ENCODE results near the gene CCDC85C.
A peak's percentile ranks its signal among the peaks of the same experiment; 100 is the strongest.

The CCDC85C gene

DNA sequence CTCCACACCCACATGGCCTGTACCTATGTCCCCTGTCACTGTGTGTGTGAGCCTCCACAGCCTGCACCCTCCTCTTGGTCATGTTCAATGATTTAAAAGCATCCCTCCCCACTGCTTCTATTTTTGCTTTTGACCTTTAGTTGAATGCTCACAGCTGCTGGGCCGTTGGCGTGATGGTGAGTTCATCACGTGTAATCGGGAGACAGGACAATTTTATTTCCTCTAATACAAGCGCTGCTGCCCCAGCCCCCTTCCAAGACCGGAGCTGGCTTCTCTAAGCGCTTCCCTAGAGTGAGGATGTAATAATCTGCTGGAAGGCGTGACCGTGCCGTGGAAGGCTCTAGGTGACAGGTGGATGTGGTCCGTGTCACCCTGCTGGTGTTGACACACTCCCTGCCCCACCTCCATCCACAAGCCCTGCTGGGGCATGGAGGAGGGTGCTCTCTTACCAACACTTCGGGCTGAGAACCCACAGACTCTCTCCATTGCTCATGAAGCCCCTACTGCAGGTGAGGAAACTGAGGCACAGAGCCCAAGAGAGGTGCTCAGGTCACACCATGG, 25.4 kb downstream of the CCDC85C start:
- no peaks in the 10 kb centered on the region for H3K27me3 ChIP-seq (ENCODE audit: control insufficient read depth, insufficient read depth, low read length)
- H3K36me3 ChIP-seq (ENCODE audit: control insufficient read depth, insufficient read depth, low read length) = no peaks in the 10 kb centered on the region
- peak overlapping the region; percentile 25 for H3K4me3 ChIP-seq (ENCODE audit: low read length)
- peak overlapping the region; percentile 78 for H3K9ac ChIP-seq (ENCODE audit: low read length)
- peaks cover 75% of the 10 kb centered on the region for H3K4me1 ChIP-seq (ENCODE audit: control insufficient read depth, insufficient read depth, low read length)
- H3K9me3 ChIP-seq (ENCODE audit: control insufficient read depth, low read length) = no peaks in the 10 kb centered on the region

DNA sequence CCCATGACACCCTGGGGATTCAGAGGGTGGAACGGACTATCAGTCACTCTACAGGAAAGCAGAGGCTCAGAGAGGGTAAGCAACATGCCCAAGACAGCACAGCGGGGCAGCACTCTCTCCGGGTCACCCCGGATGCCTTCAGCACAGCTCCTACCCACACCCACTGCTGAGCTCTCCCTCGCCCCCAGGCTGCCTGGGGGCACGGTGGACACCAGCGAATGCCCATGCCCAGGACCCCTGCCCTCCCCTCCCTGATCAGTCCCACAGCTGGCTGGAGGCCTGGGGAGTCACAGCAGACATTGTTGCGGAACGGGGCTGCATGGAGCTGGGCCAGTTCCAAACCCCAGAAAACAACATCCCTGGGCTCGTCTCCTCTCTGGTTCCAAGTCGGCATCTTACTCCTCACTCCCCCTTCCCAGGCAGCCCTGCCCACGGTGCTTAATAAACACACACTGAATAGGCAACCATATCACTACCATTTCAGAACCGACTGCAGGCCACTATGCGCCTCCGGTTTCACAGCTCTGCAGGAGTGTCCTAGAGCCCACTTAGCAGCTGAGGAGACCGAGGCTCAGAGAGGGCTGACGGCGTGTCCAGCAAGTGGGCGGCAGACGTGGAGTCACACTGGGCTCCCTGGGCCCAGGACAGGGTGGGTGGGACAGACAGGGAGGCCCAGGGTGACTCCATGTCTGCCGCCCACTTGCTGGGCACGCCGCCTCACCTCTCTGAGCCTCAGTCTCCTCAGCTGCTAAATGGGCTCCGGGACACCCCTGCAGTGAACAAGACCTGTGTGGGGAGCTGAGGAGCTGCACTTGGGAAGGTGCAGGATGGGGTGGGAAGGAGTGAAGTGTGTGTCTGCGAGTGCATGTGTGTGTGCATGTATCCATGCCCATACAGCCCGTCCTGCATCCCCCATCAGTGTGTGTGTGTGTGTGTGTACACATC, 27.0 kb downstream of the CCDC85C start:
- no peaks in the 10 kb centered on the region for H3K27me3 ChIP-seq (ENCODE audit: control insufficient read depth, insufficient read depth, low read length)
- peak overlapping the region; percentile 30 for H3K9ac ChIP-seq (ENCODE audit: low read length)
- no peaks in the 10 kb centered on the region for H3K9me3 ChIP-seq (ENCODE audit: control insufficient read depth, low read length)
- peaks cover 90% of the 10 kb centered on the region for H3K4me1 ChIP-seq (ENCODE audit: control insufficient read depth, insufficient read depth, low read length)
- no peak overlapping the region for H3K4me3 ChIP-seq (ENCODE audit: low read length)
- H3K36me3 ChIP-seq (ENCODE audit: control insufficient read depth, insufficient read depth, low read length) = no peaks in the 10 kb centered on the region

DNA sequence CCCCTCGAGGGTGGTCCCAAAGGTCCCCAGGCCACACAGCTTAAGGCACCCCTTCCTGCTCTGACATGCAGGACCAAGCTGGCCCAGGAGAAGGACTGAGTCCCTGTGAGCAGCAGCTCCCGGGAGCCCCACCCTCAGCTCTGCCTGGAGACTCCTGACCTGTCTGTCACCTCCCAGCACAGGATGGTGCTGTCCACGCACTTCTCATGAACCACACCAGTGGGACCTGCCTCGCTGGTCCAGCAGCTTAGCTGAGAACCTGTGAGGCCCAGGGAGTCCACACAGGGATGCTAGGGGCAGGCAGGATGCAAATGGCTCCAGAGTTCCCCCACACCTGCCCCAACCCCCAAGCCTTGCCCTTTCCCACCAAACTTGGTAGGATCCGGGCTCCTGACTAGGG, 27.7 kb downstream of the CCDC85C start:
- Histone ChIP-seq H3K27me3 (ENCODE audit: control insufficient read depth, insufficient read depth, low read length) (no peaks in the 10 kb centered on the region), H3K36me3 (ENCODE audit: control insufficient read depth, insufficient read depth, low read length) (no peaks in the 10 kb centered on the region), H3K9me3 (ENCODE audit: control insufficient read depth, low read length) (no peaks in the 10 kb centered on the region), H3K4me3 (ENCODE audit: low read length) (no peak overlapping the region), H3K4me1 (ENCODE audit: control insufficient read depth, insufficient read depth, low read length) (peaks cover 96% of the 10 kb centered on the region), H3K9ac (ENCODE audit: low read length) (peak overlapping the region; percentile 30)

DNA sequence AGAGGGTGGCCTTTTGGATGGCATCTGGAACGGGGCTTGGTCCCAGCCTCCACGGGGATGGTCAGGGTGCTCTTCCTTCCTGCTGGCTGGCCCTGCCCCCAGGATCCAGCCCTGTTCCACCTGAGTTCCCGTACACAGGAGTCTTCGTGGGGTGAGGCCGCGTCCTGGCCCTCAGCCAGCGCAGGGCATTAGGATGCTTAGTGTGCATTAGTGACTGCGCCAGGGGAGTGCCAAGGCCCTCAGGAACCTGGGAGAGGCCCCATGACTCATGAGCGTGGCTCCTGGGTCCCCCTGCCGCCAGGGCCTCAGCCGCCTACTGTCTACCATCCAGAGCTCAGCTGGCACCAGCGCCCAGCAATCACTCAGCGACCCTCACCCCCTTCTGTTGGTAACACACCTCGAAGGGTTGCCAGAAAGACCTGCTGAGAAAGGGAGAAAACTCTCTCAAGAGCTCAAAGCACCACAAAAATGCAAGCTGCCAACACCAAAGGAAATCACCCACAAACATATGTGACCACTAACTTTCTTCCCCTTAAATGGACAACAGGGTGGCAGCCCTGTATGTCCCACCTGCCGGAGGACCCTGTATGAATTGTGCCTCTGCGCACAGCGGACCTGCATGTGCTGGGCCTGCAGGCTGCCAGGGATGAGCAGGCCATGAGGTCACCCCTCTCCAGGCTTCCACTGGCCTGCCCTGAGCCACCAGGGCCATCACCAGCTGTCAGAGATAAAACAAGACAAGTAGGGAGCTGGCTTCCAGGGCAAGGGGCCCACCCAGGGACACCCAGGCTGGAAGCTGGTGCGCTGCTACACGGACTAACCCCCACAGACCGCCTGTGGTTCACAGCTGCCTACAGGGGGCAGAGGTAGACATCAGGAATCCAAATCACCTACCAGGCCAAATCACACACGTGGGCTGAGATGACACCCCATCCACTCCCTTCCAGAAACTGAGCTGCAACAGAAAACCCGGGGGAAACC, 28.7 kb downstream of the CCDC85C start:
- no peaks in the 10 kb centered on the region for H3K9me3 ChIP-seq (ENCODE audit: control insufficient read depth, low read length)
- peak overlapping the region; percentile 30 for H3K9ac ChIP-seq (ENCODE audit: low read length)
- H3K27me3 ChIP-seq (ENCODE audit: control insufficient read depth, insufficient read depth, low read length) = no peaks in the 10 kb centered on the region
- no peaks in the 10 kb centered on the region for H3K36me3 ChIP-seq (ENCODE audit: control insufficient read depth, insufficient read depth, low read length)
- peaks cover 96% of the 10 kb centered on the region for H3K4me1 ChIP-seq (ENCODE audit: control insufficient read depth, insufficient read depth, low read length)
- no peak overlapping the region for H3K4me3 ChIP-seq (ENCODE audit: low read length)

DNA sequence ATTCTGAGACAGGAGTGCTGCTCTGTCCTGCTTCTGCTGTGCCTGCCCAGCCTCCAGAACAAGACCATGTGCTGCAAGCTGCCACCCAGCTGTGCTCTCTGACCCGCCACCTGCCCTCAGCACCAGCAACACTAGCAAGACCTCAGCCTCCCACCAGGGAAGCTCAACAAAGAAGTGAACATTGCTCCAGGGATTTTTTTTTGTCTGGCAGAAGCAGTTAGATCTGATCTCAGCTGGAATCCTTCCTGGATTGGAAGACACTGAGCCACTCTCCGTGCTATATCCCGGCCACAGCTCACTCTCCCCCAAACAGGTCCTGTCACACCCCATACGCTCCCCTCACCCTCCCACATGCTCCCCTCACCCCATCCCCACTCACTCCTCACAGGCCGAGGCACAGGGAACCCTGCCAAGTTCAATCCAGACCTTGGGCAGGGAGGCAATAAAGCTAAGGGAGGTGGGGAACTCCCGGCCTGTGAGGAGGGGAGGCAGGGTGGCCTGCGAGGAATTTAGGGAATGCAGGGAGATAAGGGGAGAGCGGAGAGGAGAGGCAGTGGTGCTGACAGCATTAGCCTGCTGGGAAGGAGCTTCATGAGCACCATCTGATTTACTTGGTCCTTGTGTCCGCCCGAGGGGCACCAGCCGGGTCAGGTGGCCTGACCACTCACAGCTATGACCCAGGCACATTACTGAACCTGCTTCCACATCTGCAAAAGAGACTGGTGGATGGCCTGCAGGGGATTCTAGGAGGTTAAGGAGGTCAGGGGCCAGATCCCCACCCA, 29.7 kb downstream of the CCDC85C start:
- Histone ChIP-seq H3K4me1 (ENCODE audit: control insufficient read depth, insufficient read depth, low read length) (peaks cover 97% of the 10 kb centered on the region), H3K27me3 (ENCODE audit: control insufficient read depth, insufficient read depth, low read length) (no peaks in the 10 kb centered on the region), H3K4me3 (ENCODE audit: low read length) (no peak overlapping the region), H3K9ac (ENCODE audit: low read length) (no peak overlapping the region), H3K9me3 (ENCODE audit: control insufficient read depth, low read length) (no peaks in the 10 kb centered on the region), H3K36me3 (ENCODE audit: control insufficient read depth, insufficient read depth, low read length) (no peaks in the 10 kb centered on the region)

DNA sequence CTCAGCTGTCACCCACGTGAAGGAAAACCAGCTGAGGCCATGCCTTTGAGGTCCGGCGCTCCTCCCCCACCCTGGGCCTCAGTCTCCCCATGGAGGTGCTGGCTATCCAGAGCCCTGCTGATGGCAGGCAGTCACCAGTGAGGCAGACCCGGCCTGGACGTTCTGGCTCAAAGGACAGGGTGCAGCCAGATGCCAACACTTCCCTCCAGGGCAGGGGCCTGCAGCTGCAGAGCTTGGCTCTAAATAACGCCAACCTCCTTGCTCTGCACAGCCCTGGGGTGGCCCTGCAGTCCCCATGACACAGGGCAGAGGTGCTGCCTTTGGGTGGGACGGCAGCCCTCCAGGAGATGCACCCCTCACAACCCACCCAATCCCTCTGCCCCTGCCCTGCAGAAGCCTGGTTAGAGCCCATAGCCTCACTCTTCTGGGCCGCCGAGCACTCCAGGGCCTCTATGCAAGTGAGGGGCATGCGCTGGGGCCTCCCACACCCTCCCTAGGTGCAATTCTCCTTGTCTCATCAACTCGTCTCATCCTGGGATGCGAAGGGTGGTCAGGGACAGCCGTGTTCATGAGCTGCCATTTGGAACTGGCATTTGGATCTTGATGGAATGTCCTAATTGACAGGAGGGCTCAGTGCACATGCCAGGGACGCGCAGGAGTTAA, 30.4 kb downstream of the CCDC85C start:
- Histone ChIP-seq H3K4me3 (ENCODE audit: low read length) (no peak overlapping the region), H3K27me3 (ENCODE audit: control insufficient read depth, insufficient read depth, low read length) (no peaks in the 10 kb centered on the region), H3K36me3 (ENCODE audit: control insufficient read depth, insufficient read depth, low read length) (no peaks in the 10 kb centered on the region), H3K9ac (ENCODE audit: low read length) (no peak overlapping the region), H3K4me1 (ENCODE audit: control insufficient read depth, insufficient read depth, low read length) (peaks cover 97% of the 10 kb centered on the region), H3K9me3 (ENCODE audit: control insufficient read depth, low read length) (no peaks in the 10 kb centered on the region)

DNA sequence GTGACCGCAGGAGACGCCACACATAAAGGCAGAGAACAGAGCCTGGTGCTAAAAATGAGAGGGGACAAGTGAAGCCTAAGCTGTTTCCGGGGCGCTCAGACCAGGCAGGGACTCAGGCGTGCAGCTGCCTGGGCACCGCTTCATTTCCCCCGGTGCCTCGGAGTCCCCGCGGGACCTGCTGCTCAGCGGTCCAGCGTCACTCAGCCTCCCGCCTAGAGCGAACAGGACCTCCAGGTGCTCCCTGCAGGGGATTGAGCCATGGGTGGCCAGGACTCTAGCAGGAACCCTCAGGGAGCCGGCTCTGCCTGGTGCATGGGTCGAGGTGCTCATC, 31.0 kb downstream of the CCDC85C start:
- Histone ChIP-seq H3K36me3 (ENCODE audit: control insufficient read depth, insufficient read depth, low read length) (no peaks in the 10 kb centered on the region), H3K4me3 (ENCODE audit: low read length) (no peak overlapping the region), H3K4me1 (ENCODE audit: control insufficient read depth, insufficient read depth, low read length) (peaks cover 95% of the 10 kb centered on the region), H3K27me3 (ENCODE audit: control insufficient read depth, insufficient read depth, low read length) (no peaks in the 10 kb centered on the region), H3K9ac (ENCODE audit: low read length) (no peak overlapping the region), H3K9me3 (ENCODE audit: control insufficient read depth, low read length) (no peaks in the 10 kb centered on the region)

DNA sequence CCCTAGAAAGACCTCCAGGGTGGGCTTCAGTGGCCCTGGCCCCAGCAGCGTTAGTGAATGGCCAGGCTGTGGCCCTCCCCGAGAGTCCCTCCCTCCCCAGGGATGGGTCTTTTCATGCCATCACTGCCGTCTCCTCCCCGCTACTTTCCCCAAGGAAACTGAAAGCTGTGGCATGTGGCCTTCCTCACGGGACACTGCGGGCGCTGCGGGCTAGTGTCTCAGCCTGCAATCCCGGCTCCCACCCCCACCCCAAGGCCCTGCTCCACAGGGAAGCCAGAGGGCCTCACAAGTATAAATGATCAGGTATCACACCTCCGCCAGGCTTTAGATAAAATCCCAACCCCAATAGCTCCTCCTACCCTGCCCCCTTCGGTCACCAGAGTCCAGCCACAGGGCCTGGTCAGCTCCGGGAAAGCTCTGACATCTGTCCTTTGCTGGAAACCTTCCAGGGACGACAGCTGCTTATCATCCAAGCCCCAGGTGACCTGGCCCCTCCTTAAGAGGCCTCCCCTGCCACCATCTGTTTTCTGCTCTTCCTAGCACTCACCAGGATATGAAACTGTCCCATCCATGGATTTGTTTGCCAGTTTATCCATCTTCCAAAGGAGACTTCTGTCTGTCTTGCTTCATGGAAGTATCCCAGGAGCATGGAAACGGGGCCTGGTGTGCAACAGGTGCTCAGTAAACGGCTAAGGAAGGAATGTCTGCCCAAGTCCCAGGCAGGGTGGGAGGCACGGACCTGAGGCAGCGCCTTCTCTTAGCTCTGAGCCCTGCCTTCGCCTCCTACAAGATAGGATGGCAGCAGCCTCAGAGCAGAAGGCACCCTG, 31.6 kb downstream of the CCDC85C start:
- Histone ChIP-seq H3K4me3 (ENCODE audit: low read length) (no peak overlapping the region), H3K36me3 (ENCODE audit: control insufficient read depth, insufficient read depth, low read length) (no peaks in the 10 kb centered on the region), H3K9ac (ENCODE audit: low read length) (peak overlapping the region; percentile 25), H3K4me1 (ENCODE audit: control insufficient read depth, insufficient read depth, low read length) (peaks cover 89% of the 10 kb centered on the region), H3K27me3 (ENCODE audit: control insufficient read depth, insufficient read depth, low read length) (no peaks in the 10 kb centered on the region), H3K9me3 (ENCODE audit: control insufficient read depth, low read length) (no peaks in the 10 kb centered on the region)

DNA sequence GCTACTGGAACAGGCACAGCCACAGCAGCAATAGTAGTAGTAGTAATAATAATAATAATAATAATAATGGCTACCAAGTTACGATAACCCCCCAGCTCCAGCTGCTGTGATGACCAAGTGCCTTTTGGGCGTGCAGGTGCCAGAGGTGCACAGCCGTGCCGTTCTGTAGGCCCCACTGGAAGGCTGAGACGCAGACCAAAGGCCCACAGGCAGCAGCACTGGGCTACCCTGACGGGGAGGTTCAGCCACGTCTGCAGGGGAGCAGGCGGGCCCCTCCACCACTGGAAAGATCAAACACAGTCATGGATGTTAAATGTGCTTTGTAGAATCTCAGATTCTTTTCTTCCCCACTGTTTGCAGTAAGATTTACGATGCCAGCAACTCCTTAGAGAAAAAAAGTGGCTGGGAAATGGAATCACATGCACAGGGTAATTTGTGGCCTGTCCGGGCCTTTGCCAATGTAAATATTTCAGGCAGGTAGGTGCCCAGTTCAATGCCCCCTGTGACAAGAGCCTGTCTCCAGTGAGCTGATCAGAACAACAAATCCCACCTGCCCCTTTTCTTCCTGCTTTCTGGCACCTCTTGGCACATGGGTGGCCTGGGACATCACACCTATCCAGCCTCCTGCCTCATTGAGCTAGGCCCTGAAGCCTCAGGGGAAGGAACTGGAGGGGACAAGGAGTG, 32.6 kb downstream of the CCDC85C start:
- Histone ChIP-seq H3K4me1 (ENCODE audit: control insufficient read depth, insufficient read depth, low read length) (peaks cover 87% of the 10 kb centered on the region), H3K9me3 (ENCODE audit: control insufficient read depth, low read length) (no peaks in the 10 kb centered on the region), H3K9ac (ENCODE audit: low read length) (no peak overlapping the region), H3K27me3 (ENCODE audit: control insufficient read depth, insufficient read depth, low read length) (no peaks in the 10 kb centered on the region), H3K4me3 (ENCODE audit: low read length) (no peak overlapping the region), H3K36me3 (ENCODE audit: control insufficient read depth, insufficient read depth, low read length) (no peaks in the 10 kb centered on the region)

DNA sequence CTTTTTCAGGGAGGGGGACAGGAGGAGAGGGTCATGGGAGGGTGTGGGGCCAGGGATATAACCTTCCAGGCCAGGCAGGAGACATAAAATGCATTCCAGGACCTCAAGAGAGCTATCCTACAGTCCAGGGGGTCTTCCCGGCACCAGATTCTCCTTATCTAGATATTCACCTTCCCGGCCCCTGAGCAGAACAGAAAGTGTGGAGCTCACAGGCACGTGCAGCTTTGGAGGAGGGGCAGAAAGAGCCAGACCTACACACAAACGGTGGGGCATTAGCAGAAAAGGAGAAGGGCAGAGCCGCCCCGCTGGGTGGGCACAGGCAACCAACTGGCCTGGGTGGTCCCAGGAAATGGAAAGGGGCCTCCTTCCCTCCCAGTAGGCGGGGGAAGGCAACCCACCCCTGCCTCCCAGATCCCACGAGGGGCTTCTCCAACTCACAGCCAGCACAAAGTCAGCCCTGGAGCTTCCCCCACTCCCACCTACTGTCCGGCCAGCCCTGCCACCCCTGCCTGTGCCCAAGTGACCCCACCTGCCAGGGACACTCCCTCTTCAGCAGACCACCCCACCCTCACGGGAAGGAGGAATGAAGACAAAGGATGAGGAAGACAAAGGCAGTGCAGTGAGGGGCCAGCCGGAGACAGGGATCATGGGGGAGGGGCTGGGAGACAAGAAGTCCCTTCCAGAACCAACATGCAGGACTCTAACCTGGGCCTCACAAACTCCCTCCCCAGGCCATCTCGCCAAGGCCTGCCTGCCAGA, 33.3 kb downstream of the CCDC85C start:
- Histone ChIP-seq H3K9ac (ENCODE audit: low read length) (no peak overlapping the region), H3K4me3 (ENCODE audit: low read length) (no peak overlapping the region), H3K36me3 (ENCODE audit: control insufficient read depth, insufficient read depth, low read length) (no peaks in the 10 kb centered on the region), H3K4me1 (ENCODE audit: control insufficient read depth, insufficient read depth, low read length) (peaks cover 86% of the 10 kb centered on the region), H3K9me3 (ENCODE audit: control insufficient read depth, low read length) (no peaks in the 10 kb centered on the region), H3K27me3 (ENCODE audit: control insufficient read depth, insufficient read depth, low read length) (no peaks in the 10 kb centered on the region)

Data from mucosa of stomach (tissue), 1 donor.